OCI-LY7 (cell line): Measurements from ENCODE around the gene SCN3A.

Experiments used
- CTCF ChIP-seq: fragments of 200-600 bp; sonication (generic); conservative IDR thresholded peaks from 2 replicates; pipeline ENCODE4 v1.5.1; 2014; ENCODE audit warnings: mild to moderate bottlenecking, antibody characterized with exemption, low read length, moderate library complexity, mixed read lengths
- EZH2phosphoT487 ChIP-seq: fragments of 200-600 bp; sonication (generic); IDR thresholded peaks from 2 replicates; pipeline ENCODE4 v1.6.1; 2018; ENCODE audit warnings: low read depth, borderline replicate concordance, mild to moderate bottlenecking, mixed run types, antibody characterized with exemption, low read length, moderate library complexity, mixed read lengths

- TF ChIP-seq CTCF (no peak), EZH2phosphoT487 (no peak)
Observed at GRCh38 chr2:165086337-165086736, 117.5 kb downstream of the SCN3A start.
